ENCODE results near the gene HDAC4.

The HDAC4 gene

DNA sequence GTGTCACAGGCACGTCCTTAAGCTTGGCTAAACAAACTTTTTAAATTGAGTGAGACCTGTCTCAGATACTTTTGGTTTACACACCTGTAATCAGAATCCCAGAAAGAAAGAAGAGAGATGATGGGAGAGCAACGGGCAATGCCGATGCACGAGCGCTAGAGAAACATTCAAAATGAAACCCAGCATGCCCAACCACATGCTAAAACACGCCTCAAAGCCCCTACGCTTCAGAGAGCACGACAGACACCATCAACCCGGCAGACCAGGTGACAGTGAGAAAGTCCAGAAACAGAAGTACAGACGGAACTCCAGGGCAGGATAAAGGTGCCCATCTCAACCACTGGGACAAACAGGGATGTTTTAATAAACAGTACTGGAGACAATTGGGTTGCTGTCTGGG is 85.5 kb downstream of the HDAC4 start:
- no peak for DNase-seq (ENCODE audit: low read depth)
- TF ChIP-seq, protein P1, sequence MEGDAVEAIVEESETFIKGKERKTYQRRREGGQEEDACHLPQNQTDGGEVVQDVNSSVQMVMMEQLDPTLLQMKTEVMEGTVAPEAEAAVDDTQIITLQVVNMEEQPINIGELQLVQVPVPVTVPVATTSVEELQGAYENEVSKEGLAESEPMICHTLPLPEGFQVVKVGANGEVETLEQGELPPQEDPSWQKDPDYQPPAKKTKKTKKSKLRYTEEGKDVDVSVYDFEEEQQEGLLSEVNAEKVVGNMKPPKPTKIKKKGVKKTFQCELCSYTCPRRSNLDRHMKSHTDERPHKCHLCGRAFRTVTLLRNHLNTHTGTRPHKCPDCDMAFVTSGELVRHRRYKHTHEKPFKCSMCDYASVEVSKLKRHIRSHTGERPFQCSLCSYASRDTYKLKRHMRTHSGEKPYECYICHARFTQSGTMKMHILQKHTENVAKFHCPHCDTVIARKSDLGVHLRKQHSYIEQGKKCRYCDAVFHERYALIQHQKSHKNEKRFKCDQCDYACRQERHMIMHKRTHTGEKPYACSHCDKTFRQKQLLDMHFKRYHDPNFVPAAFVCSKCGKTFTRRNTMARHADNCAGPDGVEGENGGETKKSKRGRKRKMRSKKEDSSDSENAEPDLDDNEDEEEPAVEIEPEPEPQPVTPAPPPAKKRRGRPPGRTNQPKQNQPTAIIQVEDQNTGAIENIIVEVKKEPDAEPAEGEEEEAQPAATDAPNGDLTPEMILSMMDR (conservative IDR thresholded peaks at IDR 0.05; ENCODE audit: low read depth, low read length) = no peak
- no peak overlapping the region for H3K4me3 ChIP-seq (ENCODE audit: low read length)

DNA sequence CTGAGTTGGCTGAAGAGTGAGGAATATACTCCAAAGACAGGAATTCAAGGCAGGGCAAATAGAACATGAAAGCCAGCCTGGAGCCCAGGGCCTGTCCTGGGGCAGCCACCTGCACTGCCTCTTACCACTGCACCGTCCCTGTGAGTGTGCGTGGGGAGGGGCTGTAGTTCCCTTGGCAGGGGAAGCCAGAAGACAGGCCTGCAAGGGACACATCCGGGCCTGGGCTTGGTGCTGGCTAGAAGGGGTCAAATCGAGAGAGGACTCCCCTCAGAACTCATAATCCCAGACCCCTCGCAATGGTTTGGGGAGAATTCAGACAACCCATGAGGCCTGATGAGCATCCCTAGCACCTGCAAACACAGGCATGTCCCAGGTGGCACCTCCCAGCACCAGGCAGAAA is 87.0 kb downstream of the HDAC4 start:
- H3K4me3 ChIP-seq (ENCODE audit: low read length) = no peak overlapping the region
- TF ChIP-seq, protein P1 (conservative IDR thresholded peaks at IDR 0.05; ENCODE audit: low read depth, low read length) = no peak

DNA sequence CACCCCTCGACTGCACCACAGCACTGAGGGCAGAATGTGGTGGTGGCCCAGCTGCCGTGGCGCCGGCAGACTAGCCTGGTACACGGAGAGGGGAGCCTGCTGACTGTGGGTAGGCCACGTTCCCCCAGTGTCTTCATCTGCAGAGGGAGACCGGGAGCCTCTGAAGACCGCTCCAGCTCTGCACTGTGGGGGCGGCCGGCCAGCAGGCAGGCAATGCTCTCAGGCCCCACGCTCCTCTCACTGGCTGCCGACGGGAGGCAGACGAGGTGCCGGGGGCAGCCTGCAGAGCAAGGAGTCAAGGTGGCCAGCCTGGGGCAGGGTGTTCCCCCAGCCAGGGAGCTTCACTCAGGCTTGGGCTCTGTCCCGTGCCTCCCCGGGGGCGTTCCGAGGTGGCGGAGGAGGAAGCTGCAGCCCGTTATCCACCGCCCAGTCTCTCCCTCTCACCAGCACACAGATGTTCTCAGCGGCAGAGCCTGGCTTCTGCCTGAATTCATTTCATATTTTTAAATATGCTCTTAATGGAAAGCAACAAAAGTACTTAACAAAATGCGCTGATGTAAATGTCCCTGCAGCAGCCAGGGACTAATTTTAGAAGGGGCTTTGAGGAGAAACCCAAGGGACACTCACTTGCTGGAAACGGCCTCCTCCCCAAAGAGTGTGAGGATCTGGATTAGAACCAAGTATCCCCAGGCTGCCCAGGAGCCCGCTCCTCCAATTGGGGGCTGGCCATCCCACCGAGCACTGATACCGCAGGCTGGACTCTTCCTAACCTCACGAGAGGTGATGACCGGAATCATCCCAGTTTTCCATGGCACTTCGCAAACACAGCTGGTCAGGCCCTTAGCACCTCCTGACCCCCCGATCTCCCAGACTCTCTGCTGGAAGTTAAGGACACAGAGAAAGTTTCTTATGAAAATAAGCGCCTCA is 87.8 kb downstream of the HDAC4 start:
- DNase-seq (ENCODE audit: low read depth) = no peak
- no peak overlapping the region for H3K4me3 ChIP-seq (ENCODE audit: low read length)
- TF ChIP-seq, protein P1 (conservative IDR thresholded peaks at IDR 0.05; ENCODE audit: low read depth, low read length) = no peak

More for the DNA sequence above, 87.0 kb downstream of the HDAC4 start:
- no peak for DNase-seq (ENCODE audit: low read depth)

DNA sequence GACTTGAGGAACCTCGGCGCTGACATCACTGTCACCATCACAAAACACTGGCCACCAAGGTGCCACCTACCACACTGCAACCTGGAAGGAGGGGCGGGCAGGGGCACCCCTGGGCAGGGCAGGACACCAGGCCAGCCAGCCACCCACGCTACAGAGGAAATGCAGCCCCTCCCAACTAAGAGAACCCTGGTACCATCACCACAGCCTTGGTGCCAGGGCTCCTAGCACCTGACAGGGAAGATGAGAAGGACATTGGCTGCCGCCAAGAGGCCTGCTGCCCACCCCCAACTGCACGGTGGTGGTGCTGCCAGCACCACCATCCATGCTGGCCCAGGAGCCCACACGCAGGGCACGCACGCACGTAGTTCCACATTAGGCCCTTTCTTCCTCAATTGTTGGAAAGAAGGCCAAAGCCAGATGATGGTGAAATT is 88.7 kb downstream of the HDAC4 start:
- DNase-seq (ENCODE audit: low read depth) = no peak
- no peak overlapping the region for H3K4me3 ChIP-seq (ENCODE audit: low read length)
- TF ChIP-seq, protein P1 (conservative IDR thresholded peaks at IDR 0.05; ENCODE audit: low read depth, low read length) = no peak

DNA sequence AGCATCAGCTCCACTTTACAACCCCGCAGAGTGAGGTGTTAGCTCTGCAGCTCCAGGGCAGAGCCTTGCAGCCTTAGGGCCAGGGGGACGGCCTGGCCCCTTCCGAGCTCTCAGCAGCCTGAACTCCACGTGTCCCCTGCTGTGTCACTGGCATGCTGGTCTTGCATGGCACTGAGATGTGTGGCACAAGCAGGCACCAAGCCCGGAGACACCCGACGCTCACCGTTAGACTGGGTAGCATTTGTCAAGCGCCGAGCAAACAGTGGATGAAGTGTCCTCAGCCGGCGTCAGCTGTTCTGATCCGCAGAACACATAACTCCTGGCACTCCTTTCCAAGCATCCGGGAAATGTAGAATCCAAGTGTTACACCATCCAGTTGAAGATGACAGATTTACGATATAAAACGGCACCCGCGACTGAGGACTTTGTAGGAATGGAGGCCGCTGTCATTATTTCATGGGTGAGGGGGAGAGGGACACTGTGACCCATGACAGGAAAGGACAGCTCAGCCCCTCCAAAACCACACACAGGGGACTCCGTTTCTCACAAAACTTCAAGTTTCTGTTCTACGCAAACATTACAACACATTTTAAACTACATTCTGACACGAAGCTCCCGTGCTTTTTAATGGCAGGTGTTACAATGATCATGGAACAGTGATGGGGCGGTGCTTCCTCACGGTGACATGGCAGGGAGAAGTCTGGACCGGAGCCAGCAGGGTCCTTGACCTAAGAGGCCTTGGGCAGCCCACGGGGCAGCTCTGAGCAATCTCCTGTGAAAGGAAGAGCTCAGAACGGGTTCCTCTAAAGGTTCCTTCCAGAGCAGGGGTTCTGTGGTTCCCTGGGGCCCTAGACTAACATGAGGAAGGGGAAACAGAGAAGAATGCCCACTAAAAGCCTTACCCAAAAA is 89.4 kb downstream of the HDAC4 start:
- no peak for DNase-seq (ENCODE audit: low read depth)
- TF ChIP-seq, protein P1 (conservative IDR thresholded peaks at IDR 0.05; ENCODE audit: low read depth, low read length) = no peak
- no peak overlapping the region for H3K4me3 ChIP-seq (ENCODE audit: low read length)

DNA sequence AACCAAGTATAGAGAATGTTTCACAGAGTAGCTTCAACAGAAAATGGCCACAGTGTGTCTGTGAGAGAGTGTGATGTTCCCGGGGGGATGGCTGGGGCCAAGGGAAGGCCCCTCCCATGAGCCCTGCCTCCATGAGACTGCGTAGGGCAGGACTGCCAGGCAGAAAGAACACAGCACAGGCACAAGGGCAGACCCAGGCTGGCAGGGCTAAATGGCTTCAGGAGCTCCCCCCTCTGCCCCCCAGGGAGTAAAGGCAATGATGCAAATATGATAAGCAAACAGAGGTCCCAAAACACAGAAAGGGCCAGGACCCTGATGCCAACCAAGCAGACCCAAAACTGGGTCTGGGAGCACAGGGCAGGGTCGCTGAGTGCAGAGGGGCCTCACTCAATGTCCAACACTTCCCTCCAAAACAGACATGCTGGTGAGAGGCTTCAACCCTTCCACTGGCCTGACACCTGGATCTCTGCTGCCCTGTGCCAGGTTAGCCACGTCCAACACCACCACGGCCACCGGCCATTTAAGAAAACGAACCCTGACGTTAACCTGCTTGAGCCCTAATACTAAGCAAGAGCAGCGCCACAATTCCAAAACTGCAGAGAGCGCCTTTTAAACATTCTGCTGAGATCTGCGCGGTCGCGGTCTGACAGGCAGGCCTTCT is 90.3 kb downstream of the HDAC4 start:
- TF ChIP-seq, protein P1 (conservative IDR thresholded peaks at IDR 0.05; ENCODE audit: low read depth, low read length) = no peak
- no peak for DNase-seq (ENCODE audit: low read depth)
- no peak overlapping the region for H3K4me3 ChIP-seq (ENCODE audit: low read length)

All from retinal pigment epithelial cell (primary cell).